ENCODE data around the gene ADGRD1.

ADGRD1 gene

DNA sequence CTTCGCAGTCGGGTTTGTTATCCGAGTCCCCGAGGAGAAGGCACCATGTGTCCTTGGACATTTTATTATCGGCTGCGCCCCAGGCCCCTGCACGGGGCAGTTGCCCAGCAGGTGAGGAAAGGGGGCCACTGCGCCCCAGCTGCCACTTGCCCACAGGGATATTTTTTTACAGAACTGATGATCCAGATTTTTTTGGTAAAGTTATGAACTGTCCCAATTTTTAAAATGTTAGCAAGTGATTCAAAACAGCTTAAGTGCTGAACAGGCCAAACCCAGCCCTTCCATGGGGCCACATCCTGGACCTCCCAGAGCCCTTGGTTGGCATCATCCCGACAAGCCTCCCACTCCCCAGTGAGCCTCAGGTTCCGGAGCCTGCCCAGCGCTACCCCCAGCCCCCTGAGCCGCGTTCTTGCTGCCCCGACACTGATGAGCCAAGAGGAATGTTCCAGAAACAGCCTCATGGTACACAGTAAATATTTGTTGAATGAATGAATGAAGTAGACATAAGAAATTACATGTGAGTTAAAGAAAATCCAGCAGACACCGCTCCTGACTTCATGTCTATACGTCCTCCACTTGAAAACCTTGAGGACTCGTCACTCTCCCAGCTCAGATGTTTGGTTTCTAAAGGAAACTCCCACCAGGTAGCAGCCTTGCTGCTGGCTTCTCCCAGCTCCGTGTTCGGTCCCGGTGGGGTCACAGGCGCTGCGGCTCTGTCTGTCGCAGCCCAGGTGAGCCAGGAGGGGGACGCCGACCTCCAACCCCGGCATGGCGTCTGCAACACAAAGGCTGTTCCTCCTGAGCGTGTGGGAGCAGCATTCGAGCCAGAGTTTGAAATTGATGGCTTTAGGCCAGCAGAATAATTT is 88.5 kb downstream of the ADGRD1 start:
- DNase-seq (ENCODE audit: low read depth in 2 of 2) = no peak

DNA sequence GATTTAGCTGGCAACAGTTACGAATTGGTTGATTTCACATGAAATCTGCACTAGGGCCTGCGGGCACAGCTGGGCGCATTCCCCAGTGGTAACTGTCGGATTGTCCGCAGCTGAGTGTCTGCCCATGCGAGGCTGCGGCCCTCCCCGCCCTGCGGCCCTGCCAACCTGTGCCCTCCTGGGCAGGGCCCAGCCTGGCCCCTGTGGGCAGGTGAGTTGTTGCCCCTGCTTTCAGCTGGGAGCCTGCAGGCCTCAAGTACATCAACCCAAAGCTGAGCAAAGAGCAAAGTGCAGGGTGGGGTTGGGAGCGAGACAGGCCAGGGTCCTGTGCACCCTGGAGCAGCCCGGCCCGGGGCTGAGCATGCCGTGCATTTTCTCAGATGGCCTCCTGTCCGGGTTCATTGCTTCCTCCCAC is 89.1 kb downstream of the ADGRD1 start:
- DNase-seq (ENCODE audit: low read depth in 2 of 2) = no peak

DNA sequence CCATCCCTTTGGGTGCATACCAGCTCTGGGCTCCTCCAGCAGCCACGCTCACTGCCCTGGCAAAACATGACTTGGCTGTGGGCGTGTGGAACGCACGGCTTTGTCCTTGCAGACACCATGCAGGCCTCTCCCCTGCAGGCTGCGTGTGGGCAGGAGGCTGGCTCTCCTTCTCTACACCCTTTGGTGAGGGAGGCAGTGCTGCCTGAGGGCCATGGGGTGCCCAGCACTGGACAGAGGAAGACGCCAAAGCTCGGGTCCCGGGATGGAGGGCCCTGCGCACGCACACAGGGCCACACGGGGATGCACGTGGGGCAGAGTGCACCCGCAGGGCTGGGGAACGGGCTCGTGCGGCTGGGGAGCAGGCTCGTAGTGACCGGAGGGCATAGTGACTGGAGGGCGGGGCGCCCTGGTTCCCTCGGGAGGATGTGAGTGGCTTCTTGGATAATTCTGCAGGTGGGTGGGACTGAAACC is 89.7 kb downstream of the ADGRD1 start:
- DNase-seq (ENCODE audit: low read depth in 2 of 2) = no peak

DNA sequence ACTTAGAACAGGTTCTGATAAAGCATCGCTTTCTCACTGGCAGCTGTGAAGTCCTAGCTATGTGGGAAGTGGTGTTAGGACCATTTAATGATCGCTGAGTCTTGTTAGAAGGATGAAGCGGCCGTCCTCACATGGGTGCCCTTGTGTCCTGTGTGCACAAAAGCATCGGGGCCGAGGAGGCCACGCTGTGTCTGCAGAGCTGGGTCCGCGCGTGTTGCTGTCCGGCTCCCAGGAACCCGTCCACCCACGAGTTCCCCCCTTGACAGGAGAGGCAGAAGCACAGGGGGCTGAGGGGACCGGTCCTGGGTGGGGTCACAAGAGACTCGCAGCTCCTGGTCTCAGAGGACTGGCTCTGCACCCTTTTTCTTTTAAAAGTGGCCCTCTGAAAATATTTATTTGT is 90.4 kb downstream of the ADGRD1 start:
- DNase-seq (ENCODE audit: low read depth in 2 of 2) = no peak

DNA sequence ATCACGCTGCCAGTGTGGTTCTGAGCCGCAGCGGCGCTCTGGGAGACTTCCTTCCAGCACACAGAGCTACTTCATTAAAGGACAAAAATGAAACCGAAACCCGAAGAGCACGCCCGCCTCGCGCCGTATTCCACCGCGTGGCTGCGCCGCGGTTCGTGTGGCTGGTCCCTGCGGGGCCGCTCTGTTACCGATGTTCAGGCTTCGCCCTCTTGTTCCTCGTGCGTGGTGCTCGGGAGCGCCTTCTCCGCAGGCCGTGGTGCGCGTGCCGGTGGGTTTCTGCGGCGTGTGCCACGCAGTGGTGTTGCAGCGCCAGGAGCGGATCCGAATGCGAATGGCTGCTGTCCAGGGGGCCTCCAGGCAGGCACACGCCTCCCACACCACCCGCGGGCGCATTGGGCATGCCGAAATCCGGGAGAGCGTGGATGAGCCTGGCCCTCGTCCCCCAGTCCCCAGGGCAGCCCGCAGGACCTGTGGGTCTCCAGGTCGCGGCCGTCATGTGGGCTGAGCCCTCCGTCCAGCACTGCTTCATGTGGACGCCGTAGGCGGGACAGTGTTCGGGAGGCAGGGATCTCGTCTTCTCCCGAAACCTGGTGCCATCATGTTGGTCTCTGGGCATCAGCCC is 91.2 kb downstream of the ADGRD1 start:
- DNase-seq (ENCODE audit: low read depth in 2 of 2) = no peak

DNA sequence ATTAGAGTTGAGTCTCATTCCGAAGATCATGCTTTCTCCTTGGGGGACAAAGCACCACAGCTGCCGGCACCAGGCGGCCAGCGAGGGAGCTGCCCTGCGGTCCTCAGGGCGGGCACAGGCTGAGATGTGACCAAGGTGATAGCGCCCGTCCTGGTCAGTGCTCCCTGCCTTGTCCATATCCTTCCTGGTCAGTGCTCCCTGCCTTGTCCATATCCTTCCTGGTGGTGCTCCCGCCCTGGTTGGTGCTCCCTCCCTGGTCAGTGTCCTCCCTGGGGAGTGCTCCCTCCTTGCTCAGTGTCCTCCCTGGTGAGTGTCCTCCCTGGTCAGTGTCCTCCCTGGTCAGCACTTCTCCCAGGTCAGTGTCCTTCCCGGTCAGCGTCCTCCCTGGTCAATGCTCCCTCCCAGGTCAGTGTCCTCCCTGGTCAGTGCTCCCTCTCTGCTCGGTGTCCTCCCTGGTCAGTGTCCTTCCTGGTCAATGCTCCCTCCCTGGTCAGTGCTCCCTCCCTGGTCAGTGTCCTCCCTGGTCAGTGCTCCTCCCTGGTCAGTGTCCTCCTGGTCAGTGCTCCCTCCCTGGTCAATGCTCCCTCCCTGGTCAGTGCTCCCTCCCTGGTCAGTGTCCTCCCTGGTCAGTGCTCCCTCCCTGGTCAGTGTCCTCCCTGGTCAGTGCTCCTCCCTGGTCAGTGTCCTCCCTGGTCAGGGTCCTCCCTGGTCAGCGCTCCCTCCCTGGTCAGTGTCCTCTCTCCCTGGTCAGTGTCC is 92.2 kb downstream of the ADGRD1 start:
- no peak for DNase-seq (ENCODE audit: low read depth in 2 of 2)

DNA sequence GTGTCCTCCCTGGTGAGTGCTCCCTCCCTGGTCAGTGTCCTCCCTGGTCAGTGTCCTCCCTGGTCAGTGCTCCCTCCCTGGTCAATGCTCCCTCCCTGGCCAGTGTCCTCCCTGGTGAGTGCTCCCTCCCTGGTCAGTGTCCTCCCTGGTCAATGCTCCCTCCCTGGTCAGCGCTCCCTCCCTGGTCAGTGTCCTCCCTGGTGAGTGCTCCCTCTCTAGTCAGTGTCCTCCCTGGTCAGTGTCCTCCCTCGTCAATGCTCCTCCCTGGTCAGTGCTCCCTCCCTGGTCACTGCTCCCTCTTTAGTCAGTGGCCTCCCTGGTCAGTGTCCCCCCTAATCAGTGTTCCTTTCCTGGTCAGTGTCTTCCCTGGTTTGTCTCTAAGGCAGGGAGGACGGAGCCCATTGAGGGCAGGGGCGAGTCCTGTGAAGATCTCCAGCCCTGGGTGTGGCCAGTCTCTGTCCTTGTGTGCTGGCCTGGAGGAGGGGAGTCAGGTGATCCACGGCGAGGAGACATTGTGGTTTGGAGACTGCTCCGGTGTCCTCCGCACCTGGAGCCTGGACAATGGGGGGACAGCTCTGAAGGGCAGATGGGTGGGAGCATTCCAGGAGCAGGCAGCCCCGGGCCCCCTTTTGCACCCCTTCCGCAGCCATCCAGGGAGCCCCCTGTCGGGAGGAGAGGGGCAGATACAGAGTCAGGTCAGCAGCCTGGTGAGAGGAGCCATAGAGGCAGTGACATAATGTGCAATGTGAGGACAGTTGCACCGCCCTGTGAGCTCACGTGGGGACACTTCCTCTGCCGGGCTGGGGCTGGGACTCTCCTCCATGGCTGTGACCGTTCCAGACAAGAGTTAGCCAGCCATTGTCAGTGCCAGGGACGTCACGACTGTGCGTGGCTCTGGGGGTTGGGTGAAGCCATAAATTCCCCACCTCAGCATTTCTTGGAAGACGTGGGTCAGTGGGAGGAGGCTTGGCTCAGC is 93.4 kb downstream of the ADGRD1 start:
- DNase-seq (ENCODE audit: low read depth in 2 of 2) = no peak

DNA sequence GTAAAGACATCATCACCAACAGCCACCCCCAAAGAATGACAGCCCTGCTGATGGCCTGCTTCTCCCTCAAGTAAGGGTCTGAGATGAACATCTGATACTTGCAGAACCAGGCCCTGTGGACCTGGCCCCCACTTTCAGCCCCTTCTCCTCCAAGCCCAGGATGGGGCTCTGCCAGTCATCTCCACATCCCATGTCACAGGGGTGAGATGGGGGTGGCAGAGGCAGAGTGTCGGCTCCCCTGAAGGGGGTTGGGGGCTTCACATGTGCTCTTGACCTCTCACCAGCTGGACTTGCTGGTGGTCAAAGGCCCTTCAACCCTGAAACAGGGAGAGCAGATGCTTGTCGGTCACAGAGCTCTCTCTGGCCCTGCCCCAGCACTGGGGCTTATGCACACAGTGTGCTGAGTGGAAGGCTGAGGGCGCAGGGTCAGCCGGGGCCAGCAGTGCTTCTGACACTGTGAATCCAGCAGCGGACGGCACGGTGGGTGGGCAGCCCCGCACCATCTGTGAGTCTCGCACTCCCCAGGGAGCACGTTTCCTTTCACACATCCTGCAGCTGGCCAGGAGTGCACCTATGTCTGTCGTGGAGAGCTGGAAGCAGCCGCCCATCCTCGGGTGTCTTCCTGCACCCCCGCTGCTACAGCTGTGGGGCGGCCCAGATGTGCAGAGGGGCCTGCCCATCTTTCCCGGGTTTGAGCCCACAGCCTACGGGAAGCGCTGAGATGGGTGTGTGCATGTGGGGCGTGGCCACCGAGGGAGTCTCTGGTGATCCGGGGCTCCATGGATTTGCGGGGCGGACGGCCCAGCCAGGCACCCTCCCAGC is 94.3 kb downstream of the ADGRD1 start:
- DNase-seq (ENCODE audit: low read depth in 2 of 2) = no peak

DNA sequence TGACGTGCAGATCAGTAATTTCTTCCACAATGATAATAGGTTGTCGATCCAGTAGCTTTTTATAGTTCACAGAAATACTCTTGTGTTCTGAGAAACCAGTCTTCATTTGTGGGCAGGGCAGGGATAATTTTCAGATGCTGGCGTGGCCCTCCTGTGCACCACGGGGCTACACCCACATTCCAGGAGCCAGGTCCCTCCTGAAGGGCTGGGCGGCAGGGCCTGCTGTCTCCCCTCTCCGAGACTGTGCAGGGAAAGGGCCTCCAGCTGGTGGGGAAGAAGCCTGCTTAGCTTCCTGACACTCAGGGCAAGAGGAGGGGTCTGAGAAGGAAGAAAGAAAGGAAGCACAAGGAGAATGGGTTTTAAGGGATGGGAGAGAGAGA is 94.9 kb downstream of the ADGRD1 start:
- no peak for DNase-seq (ENCODE audit: low read depth in 2 of 2)

DNA sequence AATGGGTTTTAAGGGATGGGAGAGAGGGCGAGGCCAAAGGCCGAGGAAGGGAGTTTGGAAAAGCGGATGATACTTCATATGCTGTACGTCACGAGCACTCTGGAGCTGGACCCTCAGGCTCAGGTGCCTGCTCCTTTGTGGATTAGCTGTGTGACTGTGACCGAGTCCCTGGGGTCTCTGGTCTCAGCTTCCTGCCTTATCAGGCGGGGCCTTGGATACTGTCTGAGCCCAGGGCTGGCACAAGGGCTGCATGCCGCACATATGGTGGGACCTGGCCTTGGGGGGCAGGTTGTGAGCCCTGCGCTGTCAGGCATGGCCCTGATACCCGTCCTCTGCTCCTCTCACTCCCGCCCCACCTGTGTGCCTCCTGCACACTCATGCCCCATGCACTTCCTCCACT is 95.3 kb downstream of the ADGRD1 start:
- no peak for DNase-seq (ENCODE audit: low read depth in 2 of 2)

DNA sequence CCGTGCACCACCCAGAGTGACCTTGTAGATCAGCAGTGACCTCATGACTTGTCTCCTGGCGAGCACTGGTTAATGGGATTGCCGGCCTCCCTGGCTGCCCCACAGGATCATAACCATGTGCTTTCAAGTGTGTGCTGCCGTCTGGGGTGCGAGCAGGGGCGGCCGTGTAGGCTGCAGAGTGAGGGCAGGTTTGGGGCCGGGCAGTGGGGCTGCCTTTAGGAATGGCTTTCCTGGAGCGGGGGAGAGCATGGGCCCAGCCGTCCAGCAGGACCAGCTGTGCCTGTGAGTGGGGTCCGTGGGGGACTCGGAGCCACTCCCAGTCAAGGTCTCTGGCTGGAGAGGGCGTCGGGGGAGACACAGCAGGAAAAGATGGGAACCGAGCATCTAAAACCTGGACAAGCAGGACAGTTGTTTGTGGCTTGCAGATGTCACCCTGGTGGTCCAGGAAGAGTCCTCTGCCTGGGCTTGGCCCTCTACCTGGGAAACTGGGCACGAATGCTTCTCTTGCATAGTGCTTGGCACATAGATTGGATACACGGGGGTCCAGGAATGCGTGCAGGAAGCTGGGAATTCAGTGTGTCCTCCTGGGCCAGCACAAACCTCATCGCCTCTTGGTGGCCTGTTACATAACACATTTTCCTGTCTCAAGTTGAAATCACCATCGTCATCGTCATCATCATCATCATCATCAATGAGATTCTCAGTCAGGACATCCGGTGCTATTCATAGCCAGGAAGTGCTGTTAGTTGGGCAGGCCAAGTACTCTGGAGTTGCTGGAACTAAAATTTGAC is 96.0 kb downstream of the ADGRD1 start:
- DNase-seq (ENCODE audit: low read depth in 2 of 2) = no peak

DNA sequence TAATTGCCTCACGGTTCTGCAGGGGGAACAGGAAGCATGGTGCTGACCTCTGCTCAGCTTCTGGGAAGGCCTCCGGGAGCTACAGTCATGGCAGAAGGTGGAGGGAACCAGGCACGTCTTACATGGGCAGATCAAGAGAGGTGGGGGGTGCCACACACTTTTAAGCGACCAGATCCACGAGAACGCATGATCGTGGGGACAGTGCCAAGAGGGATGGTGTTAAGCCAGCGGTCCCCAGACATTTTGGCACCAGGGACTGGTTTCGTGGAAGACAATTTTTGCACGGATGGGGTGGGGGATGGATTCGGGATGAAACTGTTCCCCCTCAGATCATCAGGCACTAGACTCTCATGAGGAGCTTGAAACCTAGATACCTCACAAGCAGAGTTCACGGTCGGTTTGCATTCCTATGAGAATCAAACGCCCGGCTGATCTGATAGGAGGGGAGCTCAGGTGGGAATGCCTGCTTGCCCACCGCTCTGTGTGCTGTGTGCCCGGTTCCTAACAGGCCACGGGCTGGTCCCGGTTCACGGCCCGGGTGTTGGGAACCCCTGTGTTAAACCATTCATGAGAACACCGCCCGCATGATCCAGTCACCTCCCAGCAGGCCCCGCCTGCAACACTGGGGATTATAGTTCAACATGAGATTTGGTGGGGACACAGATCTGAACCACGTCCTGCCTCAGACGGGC is 96.9 kb downstream of the ADGRD1 start:
- no peak for DNase-seq (ENCODE audit: low read depth in 2 of 2)

DNA sequence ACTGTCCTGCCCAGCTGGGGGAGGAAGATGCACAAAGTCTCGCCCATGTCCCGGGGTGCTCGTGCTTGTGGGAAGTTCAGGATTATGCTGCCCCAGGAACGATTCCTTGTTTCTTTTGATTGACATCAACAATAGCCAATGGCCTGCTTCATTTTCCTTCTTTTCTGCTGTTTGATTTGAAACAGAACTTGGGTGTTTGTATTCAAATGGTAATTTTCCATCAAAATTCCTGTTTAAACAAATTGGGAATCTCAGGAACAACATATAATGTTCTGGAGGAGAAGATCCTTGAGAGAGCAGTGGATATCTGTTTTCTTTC is 97.4 kb downstream of the ADGRD1 start:
- DNase-seq (ENCODE audit: low read depth in 2 of 2) = no peak

DNA sequence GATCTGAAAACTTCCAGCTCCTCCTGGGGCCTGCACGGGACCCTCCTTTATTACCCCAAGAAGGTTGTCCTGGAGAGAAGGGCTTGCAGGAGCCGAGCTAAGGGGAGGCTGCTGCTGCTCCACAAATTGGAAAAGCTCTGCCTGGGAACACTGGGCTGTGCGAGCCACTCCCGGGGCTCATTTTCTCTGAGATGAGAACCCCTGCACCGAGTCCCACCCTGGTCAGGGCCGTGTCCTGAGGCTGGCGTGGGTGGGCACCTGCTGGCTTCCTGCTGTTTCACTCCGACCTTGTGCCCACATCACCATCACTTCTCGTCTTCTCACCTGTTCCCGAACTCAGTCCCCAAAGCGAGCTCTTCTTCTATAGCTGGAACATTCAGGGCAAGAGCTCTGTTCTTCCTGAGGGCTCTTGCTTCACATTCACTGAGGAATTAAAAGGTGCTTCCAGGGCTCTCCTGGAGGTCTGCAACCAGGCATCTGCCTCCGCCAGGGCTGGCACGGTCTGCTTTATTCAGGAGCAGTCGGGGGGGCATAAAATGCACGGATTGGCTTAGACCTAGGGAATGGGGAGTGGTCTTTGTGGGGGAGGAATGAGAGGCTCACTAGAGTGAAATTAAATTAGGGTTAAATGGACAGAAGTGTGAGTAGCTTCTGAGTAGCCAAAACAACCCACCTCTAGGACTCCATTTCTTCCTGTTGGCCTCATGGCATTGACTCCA is 98.5 kb downstream of the ADGRD1 start:
- DNase-seq (ENCODE audit: low read depth in 2 of 2) = no peak

DNA sequence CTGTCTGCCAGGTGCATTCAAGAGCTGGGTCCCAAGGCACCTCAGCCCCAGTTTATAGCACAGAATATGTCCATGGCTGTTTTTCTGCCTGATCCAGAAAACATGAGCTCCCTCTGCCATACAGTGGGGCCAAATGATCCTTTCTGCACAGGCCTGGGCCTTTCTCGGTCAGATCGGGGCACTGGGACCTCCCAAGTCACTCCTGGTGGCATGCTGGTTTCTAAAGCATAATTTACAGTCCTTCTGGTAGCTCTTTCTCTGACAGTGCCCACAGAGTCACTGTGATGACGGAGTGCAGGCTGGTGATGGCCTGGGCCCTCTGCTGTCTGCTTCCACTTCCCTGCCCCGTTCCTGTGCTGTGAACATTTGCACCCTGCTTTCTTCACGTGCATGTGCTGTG is 99.2 kb downstream of the ADGRD1 start:
- no peak for DNase-seq (ENCODE audit: low read depth in 2 of 2)

DNA sequence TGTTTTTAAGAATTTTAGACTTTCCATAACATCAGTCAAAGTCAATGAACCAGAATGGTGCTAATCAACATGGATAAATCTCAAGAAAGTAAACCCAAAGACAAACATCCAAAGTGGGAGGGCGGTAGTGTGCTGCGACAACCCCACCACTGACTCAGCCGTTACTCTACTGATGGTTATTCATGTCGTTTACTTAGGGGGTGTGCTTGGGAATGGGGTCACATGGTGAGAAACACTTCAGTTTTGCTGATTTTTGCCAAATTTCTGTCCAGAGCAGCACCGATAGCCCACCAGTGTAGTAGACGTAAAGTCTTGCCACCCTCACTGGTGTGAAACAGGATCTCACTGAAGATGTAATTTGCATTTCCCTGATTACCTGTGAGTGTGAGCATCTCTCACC is 99.9 kb downstream of the ADGRD1 start:
- DNase-seq (ENCODE audit: low read depth in 2 of 2) = no peak

DNA sequence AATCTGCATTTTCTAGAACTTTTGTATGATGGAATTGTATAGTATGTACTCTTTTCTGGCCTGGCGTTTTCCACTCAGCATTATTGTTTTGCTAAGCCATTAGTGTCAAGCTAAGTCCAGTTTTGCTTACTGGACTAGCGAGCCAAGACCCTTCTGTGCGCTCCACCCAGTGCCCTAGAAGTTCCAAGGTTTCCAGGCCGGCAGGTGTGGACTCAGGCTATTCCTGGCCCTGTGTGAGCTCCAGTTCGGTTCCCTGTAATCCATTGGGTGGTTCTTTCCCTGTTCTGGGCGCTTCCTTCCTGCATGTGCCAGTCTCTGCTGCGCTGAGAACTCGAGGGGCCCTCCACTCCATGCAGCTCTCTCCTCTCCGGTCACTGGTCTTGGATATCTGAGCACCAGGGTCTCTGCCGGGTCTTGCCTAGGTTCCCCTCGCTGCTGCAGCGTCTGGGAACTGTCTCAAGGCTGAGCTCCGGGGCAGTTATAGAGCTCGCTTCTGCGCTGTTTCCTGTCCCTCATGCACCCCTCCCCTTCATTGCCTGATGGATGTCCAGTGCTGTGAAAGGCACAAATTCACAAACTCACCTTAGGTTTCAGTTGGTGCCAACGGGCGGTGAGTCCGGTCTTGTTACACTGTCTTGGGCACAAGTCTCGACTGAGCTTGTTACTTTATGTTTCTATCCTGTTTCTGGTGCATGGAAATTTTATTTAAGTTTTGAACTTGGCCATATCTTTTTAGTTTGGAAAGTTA is 100.8 kb downstream of the ADGRD1 start:
- no peak for DNase-seq (ENCODE audit: low read depth in 2 of 2)

DNA sequence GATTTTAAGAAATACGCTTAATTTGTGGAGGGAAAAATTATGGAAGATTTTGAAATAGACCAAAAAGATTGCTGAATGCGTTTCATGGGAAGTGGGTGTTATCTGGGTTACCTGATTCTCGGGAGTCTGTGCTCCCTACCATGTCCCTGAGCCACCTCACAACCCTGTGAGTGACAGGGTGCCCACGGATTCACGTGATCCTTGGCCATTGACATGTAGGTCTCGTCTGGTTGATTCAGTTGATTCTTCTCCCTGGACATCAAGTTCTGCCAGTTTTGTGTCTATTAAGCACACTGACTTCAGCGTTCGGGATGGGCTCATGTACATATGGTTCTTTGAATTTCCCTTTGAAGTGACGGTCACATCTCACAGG is 101.4 kb downstream of the ADGRD1 start:
- DNase-seq (ENCODE audit: low read depth in 2 of 2) = no peak

All from stimulated activated CD4-positive, alpha-beta T cell treated with anti-CD3 and anti-CD28 coated beads, Interleukin-12 subunit alpha, Interleukin-12 subunit beta, amount 100 ng/mL, for 24 hours (primary cell).